Stomach (tissue), 9 donors: ENCODE measurements around the gene C5. TPM values are rescaled to one million over a fixed set of nuclear protein-coding genes. Genes with fewer than 3 reads are reported as not detected.

Source experiments
- DNase-seq, 2 donors: peaks; one replicate each; pipeline versions ENCODE4 v3.0.0 to v3.0.0-alpha.2; 2013 to 2019
- H3K27ac ChIP-seq, 5 donors: fragments of 200-600 bp in 4 of 5; sonication (generic) in 4 of 5; one replicate each; pipeline ENCODE4 v1.5.1; 2013 to 2019; ENCODE audit warnings: mild to moderate bottlenecking in 1 of 5, moderate library complexity in 1 of 5
- H3K27me3 ChIP-seq, 3 donors: fragments of 200-600 bp; sonication (generic); one replicate each; pipeline ENCODE4 v1.5.1; 2017 to 2019; ENCODE audit warnings: mixed run types in 1 of 3
- H3K36me3 ChIP-seq, 4 donors: fragments of 200-600 bp; sonication (generic); 1 replicate in 3 of 4; 2 replicates in 1 of 4; pipeline ENCODE4 v1.5.1; 2016 to 2019
- H3K4me1 ChIP-seq, 4 donors: fragments of 200-600 bp; sonication (generic); one replicate each; pipeline ENCODE4 v1.5.1; 2016 to 2019
- H3K4me3 ChIP-seq, 4 donors: fragments of 200-600 bp; sonication (generic) in 3 of 4; one replicate each; pipeline ENCODE4 v1.5.1; 2016 to 2019; ENCODE audit warnings: mild to moderate bottlenecking in 1 of 4
- H3K9me3 ChIP-seq, 4 donors: fragments of 200-600 bp; sonication (generic); one replicate each; pipeline ENCODE4 v1.5.1; 2016 to 2019
- EP300 ChIP-seq: sonication (generic); formaldehyde crosslinking; IDR thresholded peaks from one replicate; pipeline ENCODE4 v1.6.1; 2017; ENCODE audit warnings: antibody characterized with exemption
- POLR2A ChIP-seq, 4 donors: fragments of 450-650 bp; IDR thresholded peaks; one replicate each; pipeline ENCODE4 v1.6.1; 2016; ENCODE audit warnings: antibody characterized with exemption in 4 of 4, control low read depth in 2 of 4, mild to moderate bottlenecking in 1 of 4, moderate library complexity in 1 of 4
- POLR2AphosphoS5 ChIP-seq, 3 donors: sonication (generic); formaldehyde crosslinking; IDR thresholded peaks; one replicate each; pipeline ENCODE4 v1.6.1; 2016; ENCODE audit warnings: antibody characterized with exemption in 3 of 3
- WGBS, 5 donors: extraction: QIAGEN DNeasy Blood & Tissue Kit in 3 of 5; methylation state at CpG; one replicate each; pipeline versions ENCODE4 v1.1.5 to v1.1.7; 2013 to 2018; 5-methylcytosine and 5-hydroxymethylcytosine counted together
- intact Hi-C: fragments of 100-400 bp; cut with DNase I; formaldehyde crosslinking; loops from one replicate; pipeline ENCODE4 v1.15.1; 2023; ENCODE audit warnings: low total_unique reads
- polyA plus RNA-seq, 3 donors: library from polyadenylated mRNA; stranded (reverse); fragments of 200-250 nt; gene quantifications; one replicate each; pipeline ENCODE4 v1.2.3, GENCODE V29; 2013
- total RNA-seq, 5 donors: library from RNA; depleted of rRNA; stranded (reverse); fragments of >200 nt; gene quantifications; one replicate each; pipeline versions ENCODE4 v1.1.0 to v1.2.3, GENCODE V29; 2014 to 2016
- TF ChIP-seq, protein P1 (sequence below), 7 experiments: fragments of 450-650 bp in 4 of 7; fragments of 200-600 bp in 3 of 7; sonication (generic) in 3 of 7; IDR thresholded peaks; one replicate each; pipeline ENCODE4 v1.5.1; 2016 to 2019; ENCODE audit warnings: antibody characterized with exemption in 7 of 7, control low read depth in 2 of 7, mild to moderate bottlenecking in 1 of 7
- donor health status: healthy with polysubstance abuse.
- donor health status: Bipolar disorder and iron deficiency.
- donor health status: healthy.

C5 gene
- total and polyA plus RNA-seq, 8 donors: 4.0 to 13.4 (median 6.2) TPM

DNA sequence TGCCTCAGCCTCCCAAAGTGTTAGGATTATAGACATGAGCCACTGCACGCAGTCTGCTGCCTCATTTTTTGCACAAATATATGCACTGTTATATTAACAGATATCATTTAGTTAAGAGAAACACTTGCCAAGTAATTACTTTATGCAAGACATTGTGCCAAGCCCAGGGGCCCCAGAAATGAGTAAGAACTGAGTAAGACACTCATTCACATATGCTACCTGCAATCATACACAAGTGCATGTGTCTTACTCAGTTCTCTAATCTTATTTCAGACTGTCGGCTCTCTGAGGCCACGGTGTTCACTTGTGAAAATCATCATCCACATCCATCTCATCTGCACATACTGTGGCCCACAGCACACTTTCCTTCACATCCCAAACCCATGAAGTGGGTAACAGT lies 139.4 kb downstream of the C5 start:
- Histone ChIP-seq H3K27ac (no peak overlapping the region), H3K36me3 (peaks cover 0 to 57% (median 42%) of the 10 kb centered on the region in 4 donors), H3K27me3 (no peaks in the 10 kb centered on the region), H3K4me3 (no peak overlapping the region), H3K9me3 (no peaks in the 10 kb centered on the region), H3K4me1 (peaks cover 0 to 16% (median 10%) of the 10 kb centered on the region in 4 donors)
- intact Hi-C loops: no loop called here
- TF ChIP-seq POLR2A (IDR thresholded peaks at IDR 0.05): no peak
- TF ChIP-seq EP300: no peak
- no peak for TF ChIP-seq POLR2AphosphoS5 (IDR thresholded peaks at IDR 0.05)
- TF ChIP-seq, protein P1, sequence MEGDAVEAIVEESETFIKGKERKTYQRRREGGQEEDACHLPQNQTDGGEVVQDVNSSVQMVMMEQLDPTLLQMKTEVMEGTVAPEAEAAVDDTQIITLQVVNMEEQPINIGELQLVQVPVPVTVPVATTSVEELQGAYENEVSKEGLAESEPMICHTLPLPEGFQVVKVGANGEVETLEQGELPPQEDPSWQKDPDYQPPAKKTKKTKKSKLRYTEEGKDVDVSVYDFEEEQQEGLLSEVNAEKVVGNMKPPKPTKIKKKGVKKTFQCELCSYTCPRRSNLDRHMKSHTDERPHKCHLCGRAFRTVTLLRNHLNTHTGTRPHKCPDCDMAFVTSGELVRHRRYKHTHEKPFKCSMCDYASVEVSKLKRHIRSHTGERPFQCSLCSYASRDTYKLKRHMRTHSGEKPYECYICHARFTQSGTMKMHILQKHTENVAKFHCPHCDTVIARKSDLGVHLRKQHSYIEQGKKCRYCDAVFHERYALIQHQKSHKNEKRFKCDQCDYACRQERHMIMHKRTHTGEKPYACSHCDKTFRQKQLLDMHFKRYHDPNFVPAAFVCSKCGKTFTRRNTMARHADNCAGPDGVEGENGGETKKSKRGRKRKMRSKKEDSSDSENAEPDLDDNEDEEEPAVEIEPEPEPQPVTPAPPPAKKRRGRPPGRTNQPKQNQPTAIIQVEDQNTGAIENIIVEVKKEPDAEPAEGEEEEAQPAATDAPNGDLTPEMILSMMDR (IDR thresholded peaks at IDR 0.05): no peak
- WGBS, 5 donors: 73 to 89% (median 87%) methylated on average over 3 of the region's 3 CpGs
- no peak for DNase-seq

GRCh38 chr9:120909904-120910303 lies 140.2 kb downstream of the C5 start:
- Histone ChIP-seq H3K27me3 (no peaks in the 10 kb centered on the region), H3K36me3 (peaks cover 0 to 61% (median 46%) of the 10 kb centered on the region in 4 donors), H3K4me3 (no peak overlapping the region), H3K27ac (no peak overlapping the region), H3K9me3 (no peaks in the 10 kb centered on the region), H3K4me1 (peaks cover 0 to 11% (median 4%) of the 10 kb centered on the region in 4 donors)
- intact Hi-C loops: no loop called here
- TF ChIP-seq, protein P1 (IDR thresholded peaks at IDR 0.05): no peak
- TF ChIP-seq POLR2A (IDR thresholded peaks at IDR 0.05) (no peak), EP300 (no peak), POLR2AphosphoS5 (IDR thresholded peaks at IDR 0.05) (no peak)
- no peak for DNase-seq
- WGBS, 5 donors: 68 to 76% (median 70%) methylated on average over 4 to 5 of the region's 5 CpGs

GRCh38 chr9:120905315-120906164 lies 144.5 kb downstream of the C5 start:
- no peak for DNase-seq
- Histone ChIP-seq H3K27ac (peak overlapping the region in 1 of 5 donors; percentile 35), H3K4me1 (peaks cover 0 to 8% (median 0%) of the 10 kb centered on the region in 4 donors), H3K9me3 (no peaks in the 10 kb centered on the region), H3K4me3 (no peak overlapping the region), H3K27me3 (no peaks in the 10 kb centered on the region), H3K36me3 (peaks cover 0 to 44% (median 27%) of the 10 kb centered on the region in 4 donors)
- 81 to 89% (median 85%) methylated on average over 11 of the region's 11 CpGs for WGBS, 5 donors
- intact Hi-C loops: no loop called here
- TF ChIP-seq EP300: no peak
- TF ChIP-seq POLR2A (IDR thresholded peaks at IDR 0.05): no peak
- TF ChIP-seq POLR2AphosphoS5 (IDR thresholded peaks at IDR 0.05): no peak
- TF ChIP-seq, protein P1 (IDR thresholded peaks at IDR 0.05): no peak

GRCh38 chr9:120904978-120905301 lies 145.1 kb downstream of the C5 start:
- H3K36me3 ChIP-seq: peaks cover 0 to 40% (median 25%) of the 10 kb centered on the region in 4 donors
- H3K27ac ChIP-seq: peak overlapping the region in 1 of 5 donors; percentile 35
- TF ChIP-seq, protein P1 (IDR thresholded peaks at IDR 0.05): no peak
- no peak for TF ChIP-seq POLR2A (IDR thresholded peaks at IDR 0.05)
- no peak for TF ChIP-seq EP300
- no peak for TF ChIP-seq POLR2AphosphoS5 (IDR thresholded peaks at IDR 0.05)
- no peak for DNase-seq
- no peak overlapping the region for H3K4me3 ChIP-seq
- H3K9me3 ChIP-seq: no peaks in the 10 kb centered on the region
- intact Hi-C loops: no loop called here
- H3K27me3 ChIP-seq: no peaks in the 10 kb centered on the region
- 89 to 96% (median 94%) methylated on average over 11 of the region's 11 CpGs for WGBS, 5 donors
- peaks cover 0 to 3% (median 0%) of the 10 kb centered on the region in 4 donors for H3K4me1 ChIP-seq
